PC-3 (cell line): ENCODE results near the gene TRPV2. TPM values are rescaled to one million over a fixed set of nuclear protein-coding genes. Genes with fewer than 3 reads are reported as not detected.

Experiments
- ATAC-seq: fragments of 200-7000 bp; cut with Tn5 transposase; 2 replicates; pipeline ENCODE4 v1.9.1; 2020; ENCODE audit warnings: mild to moderate bottlenecking, moderate library complexity
- Bru-seq: library from RNA; stranded (reverse); fragments of 400-500 nt; gene quantifications from one replicate; lab custom pipeline; 2021; lab: Mats Ljungman, UMichigan
- BruChase-seq, 2 experiments: library from RNA; stranded (reverse); fragments of 400-500 nt; gene quantifications; one replicate each; lab custom pipeline; 2021; lab: Mats Ljungman, UMichigan
- BruUV-seq: library from RNA; stranded (reverse); fragments of 400-500 nt; replicated peaks from 2 replicates; lab custom pipeline; 2021; lab: Mats Ljungman, UMichigan
- CTCF ChIA-PET: fragments of 300-600 bp; sonication (Branson Sonifier 250); formaldehyde crosslinking; loops from one replicate; lab custom pipeline; 2022; ENCODE audit warnings: antibody characterized with exemption; lab: Charles Lee
- POLR2A ChIA-PET: fragments of 300-600 bp; sonication (Branson Sonifier 250); formaldehyde crosslinking; loops from one replicate; lab custom pipeline; 2022; ENCODE audit warnings: antibody characterized with exemption; ENCODE audit not compliant: unreplicated experiment; lab: Charles Lee
- DNase-seq: peaks from one replicate; pipeline ENCODE4 v3.0.0-alpha.2; 2015
- H2AFZ ChIP-seq: fragments of 300-600 bp; sonication (generic); 2 replicates; pipeline ENCODE4 v1.6.0; 2016; ENCODE audit warnings: antibody characterized with exemption, low read length
- H3F3A ChIP-seq: fragments of 300-600 bp; sonication (generic); one replicate; pipeline ENCODE4 v1.6.0; 2017; ENCODE audit warnings: antibody characterized with exemption, low read length, control low read depth, mild to moderate bottlenecking; ENCODE audit not compliant: unreplicated experiment
- H3K27ac ChIP-seq: fragments of 300-600 bp; sonication (generic); 2 replicates; pipeline ENCODE4 v1.5.1; 2016; ENCODE audit warnings: mild to moderate bottlenecking, low read length
- H3K27me3 ChIP-seq: fragments of 300-600 bp; sonication (generic); 2 replicates; pipeline ENCODE4 v1.6.1; 2016; ENCODE audit warnings: low read length, mixed read lengths
- H3K36me3 ChIP-seq: fragments of 300-600 bp; sonication (generic); 2 replicates; pipeline ENCODE4 v1.6.1; 2016; ENCODE audit warnings: low read depth, mixed run types, low read length, mixed read lengths
- H3K4me1 ChIP-seq: fragments of 300-600 bp; sonication (generic); 2 replicates; pipeline ENCODE4 v1.5.1; 2016; ENCODE audit warnings: low read length; ENCODE audit not compliant: insufficient read depth
- H3K4me2 ChIP-seq: fragments of 300-600 bp; sonication (generic); 2 replicates; pipeline ENCODE4 v1.6.0; 2016; ENCODE audit warnings: low read length
- H3K4me3 ChIP-seq: fragments of 300-600 bp; sonication (generic); 2 replicates; pipeline ENCODE4 v1.5.1; 2016; ENCODE audit warnings: mild to moderate bottlenecking, low read length, mixed read lengths
- H3K79me2 ChIP-seq: fragments of 300-600 bp; sonication (generic); 2 replicates; pipeline ENCODE4 v1.6.1; 2017; ENCODE audit warnings: low read length, mixed read lengths
- H3K9ac ChIP-seq: fragments of 300-600 bp; sonication (generic); 2 replicates; pipeline ENCODE4 v1.6.0; 2016; ENCODE audit warnings: mild to moderate bottlenecking, low read length
- H3K9me2 ChIP-seq: fragments of 300-600 bp; sonication (generic); replicated peaks from 2 replicates; pipeline ENCODE4 v1.6.1; 2016; ENCODE audit warnings: mixed run types, low read length, mixed read lengths
- H3K9me3 ChIP-seq: fragments of 300-600 bp; sonication (generic); 2 replicates; pipeline ENCODE4 v1.6.1; 2016; ENCODE audit warnings: low read length, mixed read lengths
- H4K20me1 ChIP-seq: fragments of 300-600 bp; sonication (generic); 2 replicates; pipeline ENCODE4 v1.6.1; 2016; ENCODE audit warnings: low read length, mixed read lengths
- CTCF ChIP-seq: fragments of 300-600 bp; sonication (generic); conservative IDR thresholded peaks from 2 replicates; pipeline ENCODE4 v1.5.1; 2017; ENCODE audit warnings: antibody characterized with exemption, low read depth, mild to moderate bottlenecking, low read length
- EZH2 ChIP-seq: fragments of 300-600 bp; sonication (generic); IDR thresholded peaks from one replicate; pipeline ENCODE4 v1.6.1; 2017; ENCODE audit warnings: antibody characterized with exemption, mild to moderate bottlenecking, low read length; ENCODE audit not compliant: unreplicated experiment
- EZH2phosphoT487 ChIP-seq: fragments of 300-600 bp; sonication (generic); IDR thresholded peaks from 2 replicates; pipeline ENCODE4 v1.6.1; 2018; ENCODE audit warnings: mild to moderate bottlenecking, antibody characterized with exemption, low read length, borderline replicate concordance
- intact Hi-C: fragments of 100-400 bp; cut with micrococcal nuclease; formaldehyde crosslinking; loops from 2 replicates; pipeline ENCODE4 v1.9.0; 2023
- long read RNA-seq: library from polyadenylated mRNA; unstranded; transcript quantifications from one replicate; pipeline ENCODE4 v2.0.0, GENCODE V29; 2021; ENCODE audit not compliant: unreplicated experiment
- total RNA-seq: library from RNA; depleted of rRNA; stranded (reverse); fragments of >200 nt; gene quantifications from 2 replicates; pipeline ENCODE4 v1.2.3, GENCODE V29; 2014; rRNA removed

Gene TRPV2
- 0.69 and 1.9 TPM in 2 replicates for total RNA-seq
- percentile 20 among the genes with signal in this experiment for Bru-seq, nascent RNA
- BruChase-seq, experiment 1, labeled RNA remaining after a 6-hour chase: percentile 20 among the genes with signal in this experiment
- percentile 14 among the genes with signal in this experiment for BruChase-seq, experiment 2, labeled RNA remaining after a 2-hour chase
- long read RNA-seq: 0 reads

- H3K4me3 ChIP-seq: no peak within 1 kb of the TSS
- CTCF ChIA-PET: interaction anchor here (0.7 kb wide), 1 partner anchor 1031 kb away, joined by 3 read pairs; no protein-coding TSS in a partner anchor
- intact Hi-C loops: no loop called here
- no peaks in the 10 kb centered on the region for H3K79me2 ChIP-seq
- BruUV-seq: no TSS peak
- no peaks in the 10 kb centered on the region for H4K20me1 ChIP-seq
- no peaks in the 10 kb centered on the region for H3K9me2 ChIP-seq
- H3K9ac ChIP-seq: no peak within 1 kb of the TSS
- POLR2A ChIA-PET: interaction anchor here (0.6 kb wide), 1 partner anchor 653 kb away, joined by 6 read pairs; no protein-coding TSS in a partner anchor
- H2AFZ ChIP-seq: no peak within 1 kb of the TSS
- peaks cover 12% of the 10 kb centered on the region for H3F3A ChIP-seq
- no peaks in the 10 kb centered on the region for H3K36me3 ChIP-seq
- H3K27me3 ChIP-seq: no peaks in the 10 kb centered on the region
- peaks cover 24% of the 10 kb centered on the region for H3K4me1 ChIP-seq
- H3K27ac ChIP-seq: no peak within 1 kb of the TSS
- ATAC-seq (no peak), DNase-seq (peak; percentile 49)
- H3K4me2 ChIP-seq: no peak within 1 kb of the TSS
- no peak for TF ChIP-seq EZH2
- peak; percentile 59 for TF ChIP-seq CTCF
- no peak for TF ChIP-seq EZH2phosphoT487
- H3K9me3 ChIP-seq: no peaks in the 10 kb centered on the region
These were observed at the start of gene TRPV2 for GRCh38 chr17:16415031-16415924. TSS of gene TRPV2 (plus strand) at chr17:16415571. CDS start at chr17:16417669, 2,098 bp downstream.

- POLR2A ChIA-PET: interaction anchor here (0.7 kb wide), 1 partner anchor 67 kb away, joined by 8 read pairs; no protein-coding TSS in a partner anchor
- no peak overlapping the region for H3K4me3 ChIP-seq
These were observed 43.6 kb upstream of the TRPV2 start for GRCh38 chr17:16371742-16372141.

More at GRCh38 chr17:16371742-16372141, 43.6 kb upstream of the TRPV2 start:
- Histone ChIP-seq H2AFZ (no peak overlapping the region), H3K27me3 (no peaks in the 10 kb centered on the region), H4K20me1 (no peaks in the 10 kb centered on the region), H3K9ac (no peak overlapping the region), H3K4me2 (no peak overlapping the region), H3K36me3 (no peaks in the 10 kb centered on the region), H3K9me2 (no peaks in the 10 kb centered on the region), H3K79me2 (no peaks in the 10 kb centered on the region), H3K4me1 (peaks cover 2% of the 10 kb centered on the region; the same call in 1 of the 2 replicates), H3K9me3 (no peaks in the 10 kb centered on the region), H3K27ac (no peak overlapping the region), H3F3A (no peaks in the 10 kb centered on the region)
- no peak for TF ChIP-seq CTCF
- TF ChIP-seq EZH2: no peak
- no peak for TF ChIP-seq EZH2phosphoT487
- ATAC-seq: no peak
- DNase-seq: peak; percentile 69
- no TSS peak for BruUV-seq
- CTCF ChIA-PET: no interaction called here
- intact Hi-C loops: loop anchor here (10.0 kb wide), 1 partner anchor 87 kb away; no protein-coding TSS in a partner anchor
